ENCODE measurements around the gene CAPN9. TPM values are rescaled to one million over a fixed set of nuclear protein-coding genes. Genes with fewer than 3 reads are reported as not detected.

The CAPN9 gene
- total and polyA plus RNA-seq, 9 of the 15 experiments (the other 6 are each of a cell fraction or from before 2014, with no cell fraction given), result not detected

- intact Hi-C loops (cut with micrococcal nuclease), result loop anchor here (10.0 kb wide), 1 partner anchor 220 kb away; no protein-coding TSS in a partner anchor
- no peak overlapping the region for H2AFZ ChIP-seq (ENCODE audit: low read depth, low read length)
- BruUV-seq (replicated peaks), result no TSS peak
- peaks cover 39 to 63% of the 10 kb centered on the region in 2 experiments for H3K27me3 ChIP-seq (ENCODE audit: control insufficient read depth in 2 of 2, insufficient read depth in 2 of 2, low read length in 2 of 2)
- ChIA-PET CTCF (ENCODE audit: low intra/inter-chr PET ratio) (interaction anchor here (0.6 kb wide), 1 partner anchor 809 kb away, joined by 3 read pairs; no protein-coding TSS in a partner anchor), POLR2A (no interaction called here)
- in situ Hi-C loops (cut with MboI), result no loop called here
- WGBS (ENCODE audit: insufficient coverage, low coverage, missing lambda C conversion rate), result 3% methylated on average over 5 of the region's 5 CpGs
- H3K4me3 ChIP-seq, result no peak overlapping the region
- H3K9ac ChIP-seq (ENCODE audit: insufficient read depth in 1 of 2, low read depth in 2 of 2, low read length in 2 of 2), result no peak overlapping the region
- H3K4me1 ChIP-seq (replicated peaks in 1 of 2; ENCODE audit: control insufficient read depth in 2 of 2, insufficient read depth in 2 of 2, low read length in 2 of 2), result no peaks in the 10 kb centered on the region
- no peaks in the 10 kb centered on the region for H3K9me1 ChIP-seq (ENCODE audit: control insufficient read depth, insufficient read depth, low read length)
- no peaks in the 10 kb centered on the region for H3K36me3 ChIP-seq (ENCODE audit: control insufficient read depth, insufficient read depth, low read length)
- DNase-seq (ENCODE audit: extremely low read depth in 1 of 4, low spot score in 3 of 4), result no peak
- H3K9me3 ChIP-seq (replicated peaks; ENCODE audit: control insufficient read depth, insufficient read depth, low read depth, low read length), result no peaks in the 10 kb centered on the region
- H3K79me2 ChIP-seq (ENCODE audit: control insufficient read depth, insufficient read depth, low read length), result no peaks in the 10 kb centered on the region
- no peaks in the 10 kb centered on the region; the same call in 1 of the 2 replicates for H4K20me1 ChIP-seq (replicated peaks; ENCODE audit: control insufficient read depth, insufficient read depth, low read length)
- no peak overlapping the region for H3K4me2 ChIP-seq (ENCODE audit: insufficient read depth, low read length)
- no peak for FAIRE-seq
- H3K27ac ChIP-seq (ENCODE audit: extremely low read depth, low read depth, low read length), result no peak overlapping the region
- TF ChIP-seq PML (IDR thresholded peaks at IDR 0.05; ENCODE audit: low read length), result no peak
- no peak for TF ChIP-seq ERF (CRISPR knock-in tag; IDR thresholded peaks at IDR 0.05)
- no peak for TF ChIP-seq ZSCAN29 (IDR thresholded peaks at IDR 0.05)
- TF ChIP-seq HDGF (IDR thresholded peaks at IDR 0.05), result no peak
- no peak for TF ChIP-seq FOXJ3 (CRISPR knock-in tag; IDR thresholded peaks at IDR 0.05)
- no peak for TF ChIP-seq RB1 (IDR thresholded peaks at IDR 0.05; ENCODE audit: low read depth)
- no peak for ATAC-seq
Measured at GRCh38 chr1:230794431-230794830, 47.2 kb downstream of the CAPN9 start.

DNA sequence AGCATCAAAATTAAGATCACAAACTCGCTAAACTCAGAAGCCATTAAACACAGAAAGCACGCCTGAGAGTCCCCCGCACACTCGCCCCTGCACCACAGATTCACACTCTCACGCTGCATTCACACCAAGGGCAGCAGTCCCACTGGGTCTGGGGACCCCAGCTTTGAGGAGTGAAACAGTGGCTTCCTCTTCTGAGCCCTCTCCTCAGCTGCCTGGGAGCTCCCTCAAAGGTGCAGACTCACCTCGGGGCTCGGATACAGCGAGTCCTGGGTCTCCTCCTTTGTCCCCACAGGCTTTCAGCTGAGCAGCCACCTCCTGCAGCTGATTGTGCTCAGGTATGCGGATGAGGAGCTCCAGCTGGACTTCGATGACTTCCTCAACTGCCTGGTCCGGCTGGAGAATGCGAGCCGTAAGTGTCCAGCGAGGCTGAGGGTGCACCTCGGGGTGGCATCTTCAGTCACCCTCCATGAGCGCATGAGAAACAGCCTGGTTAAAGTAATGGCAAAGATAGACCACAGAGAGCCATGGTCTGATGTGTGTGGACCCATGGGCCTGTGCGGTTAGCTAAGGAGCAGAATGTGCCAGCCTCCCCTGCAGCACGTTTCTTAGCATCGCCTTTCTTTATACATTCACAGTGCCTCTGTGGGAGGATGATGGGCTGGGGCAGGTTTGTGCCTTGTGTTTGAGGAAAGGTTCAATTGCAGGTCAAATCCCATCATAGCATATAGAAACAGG lies 47.9 kb downstream of the CAPN9 start:
- no peak for ATAC-seq
- in situ Hi-C loops (cut with MboI), result no loop called here
- intact Hi-C loops (cut with micrococcal nuclease), result loop anchor here (5.0 to 10.0 kb wide), 4 partner anchors 163 to 807 kb away; partner anchors contain the start of genes ARV1 and TTC13

More for the DNA sequence above, 47.9 kb downstream of the CAPN9 start:
- Histone ChIP-seq H2AFZ (ENCODE audit: low read depth, low read length) (no peak overlapping the region), H3K9me1 (ENCODE audit: control insufficient read depth, insufficient read depth, low read length) (no peaks in the 10 kb centered on the region), H3K36me3 (ENCODE audit: control insufficient read depth, insufficient read depth, low read length) (no peaks in the 10 kb centered on the region), H3K4me1 (replicated peaks in 1 of 2; ENCODE audit: control insufficient read depth in 2 of 2, insufficient read depth in 2 of 2, low read length in 2 of 2) (no peaks in the 10 kb centered on the region), H3K9me3 (replicated peaks; ENCODE audit: control insufficient read depth, insufficient read depth, low read depth, low read length) (no peaks in the 10 kb centered on the region), H3K79me2 (ENCODE audit: control insufficient read depth, insufficient read depth, low read length) (no peaks in the 10 kb centered on the region), H4K20me1 (replicated peaks; ENCODE audit: control insufficient read depth, insufficient read depth, low read length) (no peaks in the 10 kb centered on the region; the same call in 1 of the 2 replicates), H3K9ac (ENCODE audit: insufficient read depth in 1 of 2, low read depth in 2 of 2, low read length in 2 of 2) (no peak overlapping the region), H3K27me3 (ENCODE audit: control insufficient read depth in 2 of 2, insufficient read depth in 2 of 2, low read length in 2 of 2) (peaks cover 37 to 57% of the 10 kb centered on the region in 2 experiments), H3K4me3 (no peak overlapping the region), H3K4me2 (ENCODE audit: insufficient read depth, low read length) (no peak overlapping the region), H3K27ac (ENCODE audit: extremely low read depth, low read depth, low read length) (no peak overlapping the region)
- 2% methylated on average over 19 of the region's 19 CpGs for WGBS (ENCODE audit: insufficient coverage, low coverage, missing lambda C conversion rate)
- TF ChIP-seq SIRT6 (IDR thresholded peaks at IDR 0.05; ENCODE audit: low read depth, low read length) (no peak), CBFB (CRISPR knock-in tag; IDR thresholded peaks at IDR 0.05) (0 out of 2 replicates have a peak, but pooled peaks have one; percentile 22), ZNF347 (CRISPR knock-in tag; IDR thresholded peaks at IDR 0.05; ENCODE audit: low read depth) (no peak), GTF3C2 (IDR thresholded peaks at IDR 0.05; ENCODE audit: borderline replicate concordance, extremely low read depth, insufficient read length) (no peak), MCM7 (IDR thresholded peaks at IDR 0.05) (no peak), RFX5 (IDR thresholded peaks at IDR 0.05; ENCODE audit: low read depth, low read length) (no peak)
- POLR2A ChIA-PET, result no interaction called here
- BruUV-seq (replicated peaks), result no TSS peak
- FAIRE-seq, result no peak
- no peak for DNase-seq (ENCODE audit: extremely low read depth in 1 of 4, low spot score in 3 of 4)
- CTCF ChIA-PET (ENCODE audit: low intra/inter-chr PET ratio), result no interaction called here
